ENCODE measurements around the gene LPCAT3.
"Not testable (repeated sequence)": the region's sequence is repeated elsewhere in the genome, so short reads cannot be mapped to it uniquely, and the experiment has no call there.

Gene LPCAT3

GRCh38 chr12:7042842-7043241, 24.6 kb upstream of the LPCAT3 start:
- Histone ChIP-seq H3K4me2 (ENCODE audit: low read depth, low read length, poor library complexity, severe bottlenecking) (no peak overlapping the region), H3K9me3 (ENCODE audit: insufficient read depth, low read depth, low read length) (no peaks in the 10 kb centered on the region), H2AFZ (ENCODE audit: low read length) (no peak overlapping the region; the same call in 1 of the 2 replicates), H4K20me1 (ENCODE audit: insufficient read depth, low read length, poor library complexity, severe bottlenecking) (no peaks in the 10 kb centered on the region), H3F3A (ENCODE audit: low read depth) (no peaks in the 10 kb centered on the region), H3K36me3 (ENCODE audit: insufficient read depth, low read length) (no peaks in the 10 kb centered on the region), H3K9ac (ENCODE audit: low read depth, low read length, poor library complexity, severe bottlenecking) (no peak overlapping the region), H3K27me3 (ENCODE audit: insufficient read depth, low read length, poor library complexity, severe bottlenecking) (no peaks in the 10 kb centered on the region), H3K9me2 (replicated peaks; ENCODE audit: low read depth, low read length) (no peaks in the 10 kb centered on the region), H3K4me1 (ENCODE audit: insufficient read depth, low read length, poor library complexity, severe bottlenecking) (peaks cover 14% of the 10 kb centered on the region), H3K79me2 (ENCODE audit: insufficient read depth, low read length) (no peaks in the 10 kb centered on the region), H3K4me3 (ENCODE audit: low read length, poor library complexity, severe bottlenecking) (no peak overlapping the region)
- TF ChIP-seq EZH2phosphoT487 (IDR thresholded peaks at IDR 0.05; ENCODE audit: borderline replicate concordance) (no peak), CTCF (conservative IDR thresholded peaks at IDR 0.05; ENCODE audit: low read length) (peak; percentile 65)

- Histone ChIP-seq H3K27me3 (ENCODE audit: insufficient read depth, low read length, poor library complexity, severe bottlenecking) (no peaks in the 10 kb centered on the region), H2AFZ (ENCODE audit: low read length) (no peak overlapping the region), H3K79me2 (ENCODE audit: insufficient read depth, low read length) (no peaks in the 10 kb centered on the region), H3K9ac (ENCODE audit: low read depth, low read length, poor library complexity, severe bottlenecking) (no peak overlapping the region), H3K36me3 (ENCODE audit: insufficient read depth, low read length) (no peaks in the 10 kb centered on the region), H3K4me2 (ENCODE audit: low read depth, low read length, poor library complexity, severe bottlenecking) (no peak overlapping the region), H3K9me3 (ENCODE audit: insufficient read depth, low read depth, low read length) (no peaks in the 10 kb centered on the region), H4K20me1 (ENCODE audit: insufficient read depth, low read length, poor library complexity, severe bottlenecking) (no peaks in the 10 kb centered on the region), H3K4me3 (ENCODE audit: low read length, poor library complexity, severe bottlenecking) (no peak overlapping the region), H3F3A (ENCODE audit: low read depth) (no peaks in the 10 kb centered on the region), H3K4me1 (ENCODE audit: insufficient read depth, low read length, poor library complexity, severe bottlenecking) (peaks cover 4% of the 10 kb centered on the region), H3K9me2 (replicated peaks; ENCODE audit: low read depth, low read length) (no peaks in the 10 kb centered on the region)
- TF ChIP-seq EZH2phosphoT487 (IDR thresholded peaks at IDR 0.05; ENCODE audit: borderline replicate concordance): no peak
- TF ChIP-seq CTCF (conservative IDR thresholded peaks at IDR 0.05; ENCODE audit: low read length): no peak
These were observed 21.1 kb upstream of the LPCAT3 start for GRCh38 chr12:7039403-7039802.

GRCh38 chr12:7038591-7038990, 20.3 kb upstream of the LPCAT3 start:
- Histone ChIP-seq H3K4me2 (ENCODE audit: low read depth, low read length, poor library complexity, severe bottlenecking) (no peak overlapping the region), H3K9me3 (ENCODE audit: insufficient read depth, low read depth, low read length) (no peaks in the 10 kb centered on the region), H3K4me1 (ENCODE audit: insufficient read depth, low read length, poor library complexity, severe bottlenecking) (peaks cover 4% of the 10 kb centered on the region), H3F3A (ENCODE audit: low read depth) (no peaks in the 10 kb centered on the region), H3K4me3 (ENCODE audit: low read length, poor library complexity, severe bottlenecking) (no peak overlapping the region), H3K27me3 (ENCODE audit: insufficient read depth, low read length, poor library complexity, severe bottlenecking) (no peaks in the 10 kb centered on the region), H3K79me2 (ENCODE audit: insufficient read depth, low read length) (no peaks in the 10 kb centered on the region), H3K36me3 (ENCODE audit: insufficient read depth, low read length) (no peaks in the 10 kb centered on the region), H3K9me2 (replicated peaks; ENCODE audit: low read depth, low read length) (no peaks in the 10 kb centered on the region), H2AFZ (ENCODE audit: low read length) (no peak overlapping the region), H4K20me1 (ENCODE audit: insufficient read depth, low read length, poor library complexity, severe bottlenecking) (no peaks in the 10 kb centered on the region), H3K9ac (ENCODE audit: low read depth, low read length, poor library complexity, severe bottlenecking) (no peak overlapping the region)
- TF ChIP-seq EZH2phosphoT487 (IDR thresholded peaks at IDR 0.05; ENCODE audit: borderline replicate concordance): no peak
- no peak for TF ChIP-seq CTCF (conservative IDR thresholded peaks at IDR 0.05; ENCODE audit: low read length)

GRCh38 chr12:7037411-7037810, 19.1 kb upstream of the LPCAT3 start:
- not testable (repeated sequence) for H3K4me2 ChIP-seq (ENCODE audit: low read depth, low read length, poor library complexity, severe bottlenecking); H3K27me3 ChIP-seq (ENCODE audit: insufficient read depth, low read length, poor library complexity, severe bottlenecking); H4K20me1 ChIP-seq (ENCODE audit: insufficient read depth, low read length, poor library complexity, severe bottlenecking); H3K4me1 ChIP-seq (ENCODE audit: insufficient read depth, low read length, poor library complexity, severe bottlenecking); H3F3A ChIP-seq (ENCODE audit: low read depth); H3K36me3 ChIP-seq (ENCODE audit: insufficient read depth, low read length); H3K9ac ChIP-seq (ENCODE audit: low read depth, low read length, poor library complexity, severe bottlenecking); H2AFZ ChIP-seq (ENCODE audit: low read length); H3K79me2 ChIP-seq (ENCODE audit: insufficient read depth, low read length); H3K9me3 ChIP-seq (ENCODE audit: insufficient read depth, low read depth, low read length); H3K4me3 ChIP-seq (ENCODE audit: low read length, poor library complexity, severe bottlenecking); H3K9me2 ChIP-seq (replicated peaks; ENCODE audit: low read depth, low read length)
